Neural progenitor cell (in vitro differentiated cells): ENCODE results near the gene KIF4A.

ENCODE experiments used
- EZH2 ChIP-seq: fragments of 200-600 bp; sonication (generic); IDR thresholded peaks from 2 replicates; pipeline ENCODE4 v1.6.1; 2017; ENCODE audit warnings: antibody characterized with exemption, mild to moderate bottlenecking, moderate library complexity
- EZH2phosphoT487 ChIP-seq: fragments of 200-600 bp; sonication (generic); IDR thresholded peaks from 2 replicates; pipeline ENCODE4 v1.6.1; 2017; ENCODE audit warnings: antibody characterized with exemption
- TF ChIP-seq, protein P1 (sequence below): fragments of 200-600 bp; sonication (generic); IDR thresholded peaks from 2 replicates; pipeline ENCODE4 v1.5.1; 2017; ENCODE audit warnings: antibody characterized with exemption, mild to moderate bottlenecking

DNA sequence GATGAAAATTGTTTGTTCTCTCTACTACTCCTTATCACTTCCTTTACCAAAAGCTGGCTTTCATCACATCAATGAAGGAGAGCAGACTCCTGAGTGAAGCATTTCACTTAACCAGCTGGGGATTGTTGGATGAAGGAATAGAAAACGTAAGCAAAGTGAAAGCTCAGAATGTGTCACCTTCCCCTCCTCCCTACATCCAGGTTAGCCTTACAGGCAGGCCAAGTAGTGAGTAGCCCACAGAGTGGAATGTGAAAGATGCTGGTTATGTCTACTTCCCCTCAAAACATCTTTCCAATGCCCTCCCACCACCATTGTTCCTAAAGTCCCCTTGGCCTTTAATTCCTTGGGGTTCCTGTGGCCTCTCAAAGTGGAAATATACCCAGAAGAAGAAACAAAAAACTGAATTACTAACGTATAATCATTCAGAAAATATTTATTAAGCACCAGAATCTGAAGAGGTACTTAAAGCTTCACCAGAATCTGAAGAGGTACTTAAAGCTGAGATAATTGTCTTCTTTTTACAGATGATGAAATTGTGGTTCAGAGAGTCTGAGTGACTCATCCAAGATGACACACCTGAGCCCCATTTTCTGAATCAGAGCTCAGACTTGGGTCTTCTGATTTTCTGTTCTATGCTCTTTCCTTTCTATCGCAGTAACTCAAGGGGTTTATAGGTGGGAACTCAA is 36.4 kb upstream of the KIF4A start:
- TF ChIP-seq, protein P1, sequence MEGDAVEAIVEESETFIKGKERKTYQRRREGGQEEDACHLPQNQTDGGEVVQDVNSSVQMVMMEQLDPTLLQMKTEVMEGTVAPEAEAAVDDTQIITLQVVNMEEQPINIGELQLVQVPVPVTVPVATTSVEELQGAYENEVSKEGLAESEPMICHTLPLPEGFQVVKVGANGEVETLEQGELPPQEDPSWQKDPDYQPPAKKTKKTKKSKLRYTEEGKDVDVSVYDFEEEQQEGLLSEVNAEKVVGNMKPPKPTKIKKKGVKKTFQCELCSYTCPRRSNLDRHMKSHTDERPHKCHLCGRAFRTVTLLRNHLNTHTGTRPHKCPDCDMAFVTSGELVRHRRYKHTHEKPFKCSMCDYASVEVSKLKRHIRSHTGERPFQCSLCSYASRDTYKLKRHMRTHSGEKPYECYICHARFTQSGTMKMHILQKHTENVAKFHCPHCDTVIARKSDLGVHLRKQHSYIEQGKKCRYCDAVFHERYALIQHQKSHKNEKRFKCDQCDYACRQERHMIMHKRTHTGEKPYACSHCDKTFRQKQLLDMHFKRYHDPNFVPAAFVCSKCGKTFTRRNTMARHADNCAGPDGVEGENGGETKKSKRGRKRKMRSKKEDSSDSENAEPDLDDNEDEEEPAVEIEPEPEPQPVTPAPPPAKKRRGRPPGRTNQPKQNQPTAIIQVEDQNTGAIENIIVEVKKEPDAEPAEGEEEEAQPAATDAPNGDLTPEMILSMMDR, result no peak
- no peak for TF ChIP-seq EZH2
- no peak for TF ChIP-seq EZH2phosphoT487
